ENCODE data around the gene METTL17. TPM values are rescaled to one million over a fixed set of nuclear protein-coding genes. Genes with fewer than 3 reads are reported as not detected.
"Not testable (repeated sequence)": the region's sequence is repeated elsewhere in the genome, so short reads cannot be mapped to it uniquely, and the experiment has no call there.

The METTL17 gene
- 74.8 TPM for polyA plus RNA-seq (2013, experiment 1 of 2)
- polyA plus RNA-seq (2013, experiment 2 of 2): 69.2 TPM

GRCh38 chr14:20989787-20990600 is at the start of gene METTL17:
TSS of gene METTL17 (plus strand) at chr14:20989980. CDS start at chr14:20990003, 23 bp downstream.
- Histone ChIP-seq H3K79me2 (ENCODE audit: control insufficient read depth, insufficient read depth, low read length) (peaks cover 10% of the 10 kb centered on the region), H2BK5ac (ENCODE audit: low read length) (peak within 1 kb of the TSS; percentile 1), H3K4me2 (ENCODE audit: low read length) (peak within 1 kb of the TSS; percentile 53), H3K79me1 (ENCODE audit: low read length) (peaks cover 7% of the 10 kb centered on the region), H4K8ac (ENCODE audit: low read depth, low read length) (peak within 1 kb of the TSS; percentile 7), H3K4me3 (ENCODE audit: low read length) (peak within 1 kb of the TSS; percentile 61), H3K4ac (ENCODE audit: low read depth, low read length) (peak within 1 kb of the TSS; percentile 93), H4K5ac (ENCODE audit: low read length) (no peak within 1 kb of the TSS), H3K27ac (ENCODE audit: low read depth, low read length) (peak within 1 kb of the TSS; percentile 78), H3K18ac (ENCODE audit: low read length) (no peak within 1 kb of the TSS), H3K23ac (ENCODE audit: low read length) (no peak within 1 kb of the TSS), H2BK120ac (ENCODE audit: low read depth, low read length) (no peak within 1 kb of the TSS), H2AK5ac (ENCODE audit: low read length) (peak within 1 kb of the TSS; percentile 66), H3K4me1 (ENCODE audit: control insufficient read depth, low read depth, low read length) (peaks cover 5% of the 10 kb centered on the region), H3K9ac (ENCODE audit: low read length) (peak within 1 kb of the TSS; percentile 70), H2BK15ac (replicated peaks; ENCODE audit: low read depth) (no peak within 1 kb of the TSS), H3K56ac (ENCODE audit: low read length) (peak within 1 kb of the TSS; percentile 85), H3K36me3 (ENCODE audit: control insufficient read depth, insufficient read depth, low read length) (peaks cover 4% of the 10 kb centered on the region), H3K27me3 (ENCODE audit: insufficient read depth, low read length, poor library complexity) (no peaks in the 10 kb centered on the region)
- WGBS (ENCODE audit: extremely low coverage, insufficient coverage, low lambda C conversion rate): no CpG with 5 or more reads among the region's 42 CpGs
- DNase-seq: peak; percentile 99

DNA sequence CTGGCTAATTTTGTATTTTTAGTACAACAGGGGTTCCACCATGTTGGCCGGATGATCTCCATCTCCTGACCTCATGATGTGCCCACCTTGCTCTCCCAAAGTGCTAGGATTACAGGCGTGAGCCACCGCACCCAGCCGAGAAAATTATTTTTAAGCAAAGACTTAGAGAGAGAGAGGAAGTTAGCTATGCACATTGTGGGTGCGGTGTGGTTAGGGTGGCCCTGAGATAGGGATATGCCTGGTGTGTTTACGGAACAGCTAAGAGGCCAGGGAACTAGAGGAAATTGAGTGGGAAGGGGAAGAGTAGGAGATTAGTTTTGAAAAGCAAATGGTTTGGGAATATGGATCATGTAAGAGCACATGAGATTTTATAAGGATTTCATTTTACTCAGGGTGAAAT is 44.6 kb upstream of the METTL17 start:
- H2AK5ac ChIP-seq (ENCODE audit: low read length); H3K23ac ChIP-seq (ENCODE audit: low read length); H4K8ac ChIP-seq (ENCODE audit: low read depth, low read length); H3K4me1 ChIP-seq (ENCODE audit: control insufficient read depth, low read depth, low read length); H3K36me3 ChIP-seq (ENCODE audit: control insufficient read depth, insufficient read depth, low read length); H3K27ac ChIP-seq (ENCODE audit: low read depth, low read length); H4K5ac ChIP-seq (ENCODE audit: low read length); H3K79me1 ChIP-seq (ENCODE audit: low read length); H2BK120ac ChIP-seq (ENCODE audit: low read depth, low read length); H3K9ac ChIP-seq (ENCODE audit: low read length); H3K18ac ChIP-seq (ENCODE audit: low read length); H3K56ac ChIP-seq (ENCODE audit: low read length); H3K79me2 ChIP-seq (ENCODE audit: control insufficient read depth, insufficient read depth, low read length); H3K4me2 ChIP-seq (ENCODE audit: low read length); H2BK5ac ChIP-seq (ENCODE audit: low read length); DNase-seq; H3K27me3 ChIP-seq (ENCODE audit: insufficient read depth, low read length, poor library complexity); H3K4ac ChIP-seq (ENCODE audit: low read depth, low read length); H3K4me3 ChIP-seq (ENCODE audit: low read length); H2BK15ac ChIP-seq (replicated peaks; ENCODE audit: low read depth): not testable (repeated sequence)
- WGBS (ENCODE audit: extremely low coverage, insufficient coverage, low lambda C conversion rate): no CpG with 5 or more reads among the region's 6 CpGs

DNA sequence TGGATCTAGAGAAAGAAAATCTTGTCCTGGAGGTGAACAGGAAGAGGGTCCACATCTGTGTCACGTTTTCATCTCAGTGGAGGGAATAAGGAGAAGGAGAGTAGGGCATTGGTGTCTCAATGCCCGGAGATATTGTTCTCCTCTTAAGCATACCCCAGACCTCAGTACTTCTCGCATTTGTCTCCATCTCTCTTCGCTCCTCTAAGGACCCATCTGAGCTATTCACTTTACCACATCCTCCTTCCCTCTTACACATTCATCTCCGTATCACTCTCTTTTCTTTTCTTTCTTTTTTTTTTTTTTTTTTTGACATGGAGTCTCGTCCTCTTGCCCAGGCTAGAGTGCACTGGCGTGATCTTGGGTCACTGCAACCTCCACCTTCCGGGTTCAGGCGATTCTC is 43.1 kb upstream of the METTL17 start:
- not testable (repeated sequence) for H3K56ac ChIP-seq (ENCODE audit: low read length); H3K27me3 ChIP-seq (ENCODE audit: insufficient read depth, low read length, poor library complexity); H3K27ac ChIP-seq (ENCODE audit: low read depth, low read length); H3K4ac ChIP-seq (ENCODE audit: low read depth, low read length); H3K4me3 ChIP-seq (ENCODE audit: low read length); H2BK15ac ChIP-seq (replicated peaks; ENCODE audit: low read depth); DNase-seq; H3K4me2 ChIP-seq (ENCODE audit: low read length); H3K4me1 ChIP-seq (ENCODE audit: control insufficient read depth, low read depth, low read length); H3K9ac ChIP-seq (ENCODE audit: low read length); H4K8ac ChIP-seq (ENCODE audit: low read depth, low read length); H2BK5ac ChIP-seq (ENCODE audit: low read length); H3K36me3 ChIP-seq (ENCODE audit: control insufficient read depth, insufficient read depth, low read length); H4K5ac ChIP-seq (ENCODE audit: low read length); H3K79me2 ChIP-seq (ENCODE audit: control insufficient read depth, insufficient read depth, low read length); H2BK120ac ChIP-seq (ENCODE audit: low read depth, low read length); H3K18ac ChIP-seq (ENCODE audit: low read length); H2AK5ac ChIP-seq (ENCODE audit: low read length); H3K23ac ChIP-seq (ENCODE audit: low read length); H3K79me1 ChIP-seq (ENCODE audit: low read length)
- no CpG with 5 or more reads among the region's 9 CpGs for WGBS (ENCODE audit: extremely low coverage, insufficient coverage, low lambda C conversion rate)

DNA sequence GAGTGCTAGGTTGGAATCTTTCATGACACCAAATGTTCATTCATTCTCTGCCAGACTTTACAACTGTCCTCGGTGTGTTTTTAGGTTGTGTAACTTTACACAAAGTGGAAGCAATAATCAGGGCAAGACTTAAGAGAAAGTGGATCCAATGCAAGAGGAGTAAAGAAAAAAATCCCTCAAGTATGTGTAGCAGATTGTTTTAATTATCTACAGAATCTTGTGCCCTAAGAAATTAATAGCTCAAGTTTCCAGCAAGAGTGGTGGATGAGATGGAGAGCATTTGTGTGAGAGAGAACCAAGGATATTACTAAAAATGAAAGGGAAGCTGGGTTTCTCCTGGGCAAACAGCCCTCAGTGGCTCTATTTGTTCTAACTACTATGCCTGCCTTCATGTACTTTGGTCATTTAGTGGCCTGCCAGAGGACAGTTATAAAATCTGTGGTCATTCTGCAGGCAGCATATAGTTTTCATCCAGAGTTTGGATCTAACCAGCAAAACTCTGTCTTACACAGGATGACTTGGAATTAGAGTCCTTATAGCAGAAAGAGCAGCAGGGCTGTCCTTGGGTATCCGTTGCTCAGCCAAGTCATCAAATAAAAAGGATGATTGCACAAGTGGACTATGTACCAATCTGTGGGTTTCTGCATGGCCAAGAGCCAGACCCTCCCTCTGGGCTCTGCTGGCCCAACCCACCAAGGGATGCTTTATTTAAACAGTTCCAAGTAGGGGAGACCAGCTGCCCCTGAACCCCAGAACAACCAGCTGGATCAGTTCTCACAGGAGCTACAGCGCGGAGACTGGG is 34.8 kb upstream of the METTL17 start, which contains the start of gene RNASE2:
Gene RNASE2 (plus strand): TSS at position 752 of the 802 bp plus-strand sequence. CDS start 285 bp downstream, outside the sequence.
- H2BK5ac ChIP-seq (ENCODE audit: low read length); H3K56ac ChIP-seq (ENCODE audit: low read length); H3K27me3 ChIP-seq (ENCODE audit: insufficient read depth, low read length, poor library complexity); H4K5ac ChIP-seq (ENCODE audit: low read length); H3K4ac ChIP-seq (ENCODE audit: low read depth, low read length); H2BK120ac ChIP-seq (ENCODE audit: low read depth, low read length); H3K79me2 ChIP-seq (ENCODE audit: control insufficient read depth, insufficient read depth, low read length); H3K18ac ChIP-seq (ENCODE audit: low read length); H3K79me1 ChIP-seq (ENCODE audit: low read length); H2AK5ac ChIP-seq (ENCODE audit: low read length); H3K9ac ChIP-seq (ENCODE audit: low read length); H3K23ac ChIP-seq (ENCODE audit: low read length); H4K8ac ChIP-seq (ENCODE audit: low read depth, low read length); H3K36me3 ChIP-seq (ENCODE audit: control insufficient read depth, insufficient read depth, low read length); H3K4me1 ChIP-seq (ENCODE audit: control insufficient read depth, low read depth, low read length); H3K4me2 ChIP-seq (ENCODE audit: low read length); H3K4me3 ChIP-seq (ENCODE audit: low read length); DNase-seq; H2BK15ac ChIP-seq (replicated peaks; ENCODE audit: low read depth); H3K27ac ChIP-seq (ENCODE audit: low read depth, low read length): not testable (repeated sequence)
- WGBS (ENCODE audit: extremely low coverage, insufficient coverage, low lambda C conversion rate): no CpG with 5 or more reads among the region's 4 CpGs

DNA sequence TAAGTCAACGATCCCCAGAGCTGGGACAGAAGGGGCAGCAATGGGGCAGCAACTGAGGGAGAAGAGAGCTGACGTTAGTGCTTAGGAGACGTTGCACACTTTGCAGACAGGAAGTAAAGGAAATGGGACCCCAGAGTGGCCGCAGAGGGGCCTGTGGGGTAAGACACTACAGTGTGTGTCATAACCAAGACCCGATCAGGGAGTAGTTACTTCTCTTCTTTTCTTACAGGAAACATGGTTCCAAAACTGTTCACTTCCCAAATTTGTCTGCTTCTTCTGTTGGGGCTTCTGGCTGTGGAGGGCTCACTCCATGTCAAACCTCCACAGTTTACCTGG is 34.3 kb upstream of the METTL17 start:
- not testable (repeated sequence) for H3K4ac ChIP-seq (ENCODE audit: low read depth, low read length); H2BK120ac ChIP-seq (ENCODE audit: low read depth, low read length); H3K79me1 ChIP-seq (ENCODE audit: low read length); H3K56ac ChIP-seq (ENCODE audit: low read length); H3K9ac ChIP-seq (ENCODE audit: low read length); H2AK5ac ChIP-seq (ENCODE audit: low read length); H3K4me2 ChIP-seq (ENCODE audit: low read length); H4K8ac ChIP-seq (ENCODE audit: low read depth, low read length); H3K18ac ChIP-seq (ENCODE audit: low read length); H2BK15ac ChIP-seq (replicated peaks; ENCODE audit: low read depth); H3K36me3 ChIP-seq (ENCODE audit: control insufficient read depth, insufficient read depth, low read length); H2BK5ac ChIP-seq (ENCODE audit: low read length); DNase-seq; H3K4me3 ChIP-seq (ENCODE audit: low read length); H3K27ac ChIP-seq (ENCODE audit: low read depth, low read length); H3K4me1 ChIP-seq (ENCODE audit: control insufficient read depth, low read depth, low read length); H3K23ac ChIP-seq (ENCODE audit: low read length); H3K27me3 ChIP-seq (ENCODE audit: insufficient read depth, low read length, poor library complexity); H3K79me2 ChIP-seq (ENCODE audit: control insufficient read depth, insufficient read depth, low read length); H4K5ac ChIP-seq (ENCODE audit: low read length)
- WGBS (ENCODE audit: extremely low coverage, insufficient coverage, low lambda C conversion rate): no CpG with 5 or more reads among the region's 5 CpGs
